OCI-LY7 (cell line): ENCODE results near the gene PGPEP1. TPM values are rescaled to one million over a fixed set of nuclear protein-coding genes. Genes with fewer than 3 reads are reported as not detected.

ENCODE experiments used
- BruUV-seq: library from RNA; stranded (reverse); fragments of 400-500 nt; replicated peaks from 2 replicates; lab custom pipeline; 2021; lab: Mats Ljungman, UMichigan
- CTCF ChIA-PET: fragments of 300-600 bp; sonication (Branson Sonifier 250); formaldehyde crosslinking; loops from one replicate; lab custom pipeline; 2022; ENCODE audit warnings: antibody characterized with exemption; ENCODE audit not compliant: unreplicated experiment; lab: Charles Lee
- POLR2A ChIA-PET: fragments of 300-600 bp; sonication (Branson Sonifier 250); formaldehyde crosslinking; loops from one replicate; lab custom pipeline; 2022; ENCODE audit warnings: antibody characterized with exemption; lab: Charles Lee
- DNase-seq: peaks from one replicate; pipeline ENCODE4 v3.0.0-alpha.2; 2015; ENCODE audit warnings: low spot score
- H2AFZ ChIP-seq: fragments of 200-600 bp; sonication (generic), shearing (Covaris generic); 2 replicates; pipeline ENCODE4 v1.6.1; 2014; ENCODE audit warnings: mild to moderate bottlenecking, antibody characterized with exemption, low read length, moderate library complexity
- H3K27ac ChIP-seq: fragments of 200-600 bp; sonication (generic); 2 replicates; pipeline ENCODE4 v1.5.1; 2014; ENCODE audit warnings: mixed run types, low read depth, mild to moderate bottlenecking, moderate library complexity, low read length, inconsistent platforms; ENCODE audit not compliant: poor library complexity, severe bottlenecking
- H3K36me3 ChIP-seq: fragments of 200-600 bp; sonication (generic); 2 replicates; pipeline ENCODE4 v1.6.1; 2014; ENCODE audit warnings: mild to moderate bottlenecking, antibody characterized with exemption, low read length, moderate library complexity, mixed read lengths; ENCODE audit not compliant: insufficient read depth
- H3K4me1 ChIP-seq: fragments of 200-600 bp; sonication (generic); 2 replicates; pipeline ENCODE4 v1.5.1; 2014; ENCODE audit warnings: mild to moderate bottlenecking, low read length; ENCODE audit not compliant: insufficient read depth, poor library complexity, severe bottlenecking
- H3K4me2 ChIP-seq: fragments of 200-600 bp; sonication (generic); 2 replicates; pipeline ENCODE4 v1.6.1; 2014; ENCODE audit warnings: mild to moderate bottlenecking, low read length
- H3K4me3 ChIP-seq: fragments of 200-600 bp; sonication (generic); 2 replicates; pipeline ENCODE4 v1.5.1; 2014; ENCODE audit warnings: mild to moderate bottlenecking, low read depth, low read length; ENCODE audit not compliant: poor library complexity, severe bottlenecking
- H3K79me2 ChIP-seq: fragments of 200-600 bp; sonication (generic); 2 replicates; pipeline ENCODE4 v1.6.1; 2016; ENCODE audit warnings: low read depth, mild to moderate bottlenecking, low read length, moderate library complexity, mixed read lengths; ENCODE audit not compliant: insufficient read depth
- H3K9me2 ChIP-seq: fragments of 200-600 bp; sonication (generic); 2 replicates; pipeline ENCODE4 v1.6.1; 2016; ENCODE audit warnings: mild to moderate bottlenecking, low read length, mixed read lengths; ENCODE audit not compliant: insufficient read depth
- H3K9me3 ChIP-seq: fragments of 200-600 bp; sonication (generic); 2 replicates; pipeline ENCODE4 v1.6.1; 2014; ENCODE audit warnings: mild to moderate bottlenecking, mixed run types, low read length, mixed read lengths
- H4K20me1 ChIP-seq: fragments of 200-600 bp; sonication (generic); 2 replicates; pipeline ENCODE4 v1.6.1; 2014; ENCODE audit warnings: mild to moderate bottlenecking, antibody characterized with exemption, low read length, moderate library complexity, mixed read lengths; ENCODE audit not compliant: insufficient read depth
- EZH2phosphoT487 ChIP-seq: fragments of 200-600 bp; sonication (generic); IDR thresholded peaks from 2 replicates; pipeline ENCODE4 v1.6.1; 2018; ENCODE audit warnings: low read depth, borderline replicate concordance, mild to moderate bottlenecking, mixed run types, antibody characterized with exemption, low read length, moderate library complexity, mixed read lengths
- intact Hi-C: fragments of 100-400 bp; cut with micrococcal nuclease; formaldehyde crosslinking; loops from one replicate; pipeline ENCODE4 v1.10.0; 2022; ENCODE audit not compliant: unreplicated experiment
- total RNA-seq, 2 experiments: library from RNA; depleted of rRNA in 1 of 2; stranded (reverse); fragments of >200 nt in 1 of 2; shearing (Covaris generic) in 1 of 2; gene quantifications; 2 replicates each; pipeline ENCODE4 v1.2.3, GENCODE V29; 2014 to 2022
- TF ChIP-seq, protein P1 (sequence below): fragments of 200-600 bp; sonication (generic); conservative IDR thresholded peaks from 2 replicates; pipeline ENCODE4 v1.5.1; 2014; ENCODE audit warnings: mild to moderate bottlenecking, antibody characterized with exemption, low read length, moderate library complexity, mixed read lengths

The PGPEP1 gene
- total RNA-seq, 2 experiments from 2014 or later, result 15.2 to 44.1 TPM

DNA sequence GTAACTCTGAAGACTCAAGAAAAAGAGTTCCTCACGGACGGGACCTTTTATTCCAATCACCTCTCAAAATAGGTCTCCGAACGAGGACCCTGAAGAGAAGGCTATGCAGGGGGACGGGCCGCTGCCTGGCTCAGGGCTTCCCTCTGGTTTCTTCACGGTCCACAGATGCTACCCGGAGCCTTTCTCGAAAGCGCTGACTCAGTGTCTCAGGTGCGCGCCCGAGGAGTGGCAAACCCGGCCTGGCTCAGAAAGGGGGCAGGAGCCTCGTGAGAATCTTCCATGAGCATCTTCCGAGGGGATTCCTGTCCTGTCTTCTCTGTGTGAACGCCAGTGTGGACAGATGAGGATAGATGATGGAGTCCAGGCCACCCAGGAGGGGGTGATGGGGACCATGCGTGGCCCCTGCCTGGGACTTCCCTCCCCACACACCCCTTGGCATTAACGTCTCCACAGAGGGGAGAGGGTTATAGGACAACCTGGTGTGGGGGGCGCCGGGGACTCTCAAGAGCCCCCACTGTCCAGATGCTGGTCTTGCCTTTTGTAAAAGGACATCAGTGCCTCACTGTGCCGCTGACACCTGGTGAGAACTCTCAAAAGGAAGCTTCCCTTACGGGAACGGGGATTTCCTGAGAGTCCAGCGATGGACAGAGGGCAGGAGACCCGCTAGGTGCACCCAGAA lies 34.0 kb upstream of the PGPEP1 start:
- TF ChIP-seq, protein P1, sequence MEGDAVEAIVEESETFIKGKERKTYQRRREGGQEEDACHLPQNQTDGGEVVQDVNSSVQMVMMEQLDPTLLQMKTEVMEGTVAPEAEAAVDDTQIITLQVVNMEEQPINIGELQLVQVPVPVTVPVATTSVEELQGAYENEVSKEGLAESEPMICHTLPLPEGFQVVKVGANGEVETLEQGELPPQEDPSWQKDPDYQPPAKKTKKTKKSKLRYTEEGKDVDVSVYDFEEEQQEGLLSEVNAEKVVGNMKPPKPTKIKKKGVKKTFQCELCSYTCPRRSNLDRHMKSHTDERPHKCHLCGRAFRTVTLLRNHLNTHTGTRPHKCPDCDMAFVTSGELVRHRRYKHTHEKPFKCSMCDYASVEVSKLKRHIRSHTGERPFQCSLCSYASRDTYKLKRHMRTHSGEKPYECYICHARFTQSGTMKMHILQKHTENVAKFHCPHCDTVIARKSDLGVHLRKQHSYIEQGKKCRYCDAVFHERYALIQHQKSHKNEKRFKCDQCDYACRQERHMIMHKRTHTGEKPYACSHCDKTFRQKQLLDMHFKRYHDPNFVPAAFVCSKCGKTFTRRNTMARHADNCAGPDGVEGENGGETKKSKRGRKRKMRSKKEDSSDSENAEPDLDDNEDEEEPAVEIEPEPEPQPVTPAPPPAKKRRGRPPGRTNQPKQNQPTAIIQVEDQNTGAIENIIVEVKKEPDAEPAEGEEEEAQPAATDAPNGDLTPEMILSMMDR, result no peak
- no peak for TF ChIP-seq EZH2phosphoT487
- Histone ChIP-seq H3K4me2 (peak overlapping the region; percentile 85), H3K36me3 (peaks cover 54% of the 10 kb centered on the region), H3K4me3 (peak overlapping the region; percentile 35), H3K79me2 (no peaks in the 10 kb centered on the region), H3K9me3 (no peaks in the 10 kb centered on the region), H3K4me1 (peaks cover 54% of the 10 kb centered on the region), H4K20me1 (no peaks in the 10 kb centered on the region), H3K9me2 (no peaks in the 10 kb centered on the region), H3K27ac (peak overlapping the region; percentile 94), H2AFZ (no peak overlapping the region)
- DNase-seq, result peak; percentile 64
- intact Hi-C loops, result no loop called here
- ChIA-PET POLR2A (interaction anchor here (0.6 to 2.9 kb wide), 4 partner anchors 13 to 209 kb away, joined by 3 to 40 read pairs (median 4); partner anchors contain the start of genes JUND and MAST3), CTCF (interaction anchor here (0.7 kb wide), 1 partner anchor 16 kb away, joined by 3 read pairs; no protein-coding TSS in a partner anchor)
- no TSS peak for BruUV-seq

DNA sequence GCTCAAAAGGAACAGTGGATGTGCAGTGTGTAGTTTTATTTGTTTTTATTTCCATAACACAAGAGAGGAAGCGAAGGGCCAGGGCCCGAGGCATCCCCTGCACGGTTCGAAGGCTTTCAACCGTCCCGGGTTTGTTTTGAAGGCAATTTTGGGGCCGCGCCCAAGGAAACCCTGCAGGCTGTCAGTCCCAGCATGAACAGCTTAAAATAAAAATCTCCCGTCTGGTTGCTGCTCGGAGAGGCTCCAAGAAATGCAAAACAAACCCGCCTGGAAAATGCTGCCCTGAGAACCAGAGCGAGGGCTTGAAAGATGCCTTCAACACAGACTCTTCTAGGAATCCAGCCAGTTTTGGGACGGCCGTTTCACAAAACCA lies 33.5 kb upstream of the PGPEP1 start:
- H3K4me2 ChIP-seq, result peak overlapping the region; percentile 85

More for the DNA sequence above, 33.5 kb upstream of the PGPEP1 start:
- ChIA-PET POLR2A (interaction anchor here (0.6 to 1.0 kb wide), 3 partner anchors 14 to 210 kb away, joined by 3 to 5 read pairs (median 3); partner anchors contain the start of gene MAST3), CTCF (interaction anchor here (0.5 to 0.7 kb wide), 2 partner anchors 14 to 15 kb away, joined by 3 to 6 read pairs; no protein-coding TSS in a partner anchor)
- no peak for TF ChIP-seq EZH2phosphoT487
- TF ChIP-seq, protein P1, result no peak
- H3K4me3 ChIP-seq, result peak overlapping the region; percentile 35
- intact Hi-C loops, result no loop called here
- peaks cover 59% of the 10 kb centered on the region for H3K36me3 ChIP-seq
- H3K79me2 ChIP-seq, result no peaks in the 10 kb centered on the region
- H3K9me2 ChIP-seq, result no peaks in the 10 kb centered on the region
- no peaks in the 10 kb centered on the region for H4K20me1 ChIP-seq
- H2AFZ ChIP-seq, result no peak overlapping the region
- TSS peak; percentile 97 for BruUV-seq
- H3K9me3 ChIP-seq, result no peaks in the 10 kb centered on the region
- peaks cover 54% of the 10 kb centered on the region for H3K4me1 ChIP-seq
- DNase-seq, result peak; percentile 66
- peak overlapping the region; percentile 94 for H3K27ac ChIP-seq
